HUDEP-2 (cell line): ENCODE results near the gene RIN3.
A peak's percentile ranks its signal among the peaks of the same experiment; 100 is the strongest.

ENCODE experiments used
- DNase-seq, 76 experiments: peaks; one replicate each; lab custom pipeline; 2025; ENCODE audit not compliant: unreplicated experiment in 76 of 76; lab: John Stamatoyannopoulos, UW

The RIN3 gene

GRCh38 chr14:92680781-92681650 lies 167.4 kb downstream of the RIN3 start:
- peak in 62 of 76 experiments; percentile 6 to 72 (median 42) for DNase-seq

- DNase-seq, result no peak
Observed at GRCh38 chr14:92683041-92683440, 169.5 kb downstream of the RIN3 start.

GRCh38 chr14:92684801-92685560 lies 171.4 kb downstream of the RIN3 start:
- peak in 6 of 76 experiments; percentile 2 to 31 (median 14) for DNase-seq

GRCh38 chr14:92685784-92686355 lies 172.3 kb downstream of the RIN3 start:
- DNase-seq, result no peak

GRCh38 chr14:92686411-92686899 lies 172.9 kb downstream of the RIN3 start:
- no peak for DNase-seq

- peak in 51 of 76 experiments; percentile 4 to 63 (median 31) for DNase-seq
Observed at GRCh38 chr14:92686900-92687427, 173.4 kb downstream of the RIN3 start.

GRCh38 chr14:92687681-92688433 lies 174.3 kb downstream of the RIN3 start:
- no peak for DNase-seq

- no peak for DNase-seq
Observed at GRCh38 chr14:92688434-92689375, 175.1 kb downstream of the RIN3 start.

GRCh38 chr14:92690171-92691011 lies 176.8 kb downstream of the RIN3 start:
- peak in 35 of 76 experiments; percentile 2 to 47 (median 13) for DNase-seq

GRCh38 chr14:92692822-92693226 lies 179.2 kb downstream of the RIN3 start:
- DNase-seq, result peak in 8 of 76 experiments; percentile 4 to 37 (median 14)

- DNase-seq, result no peak
Observed at GRCh38 chr14:92693998-92694795, 180.6 kb downstream of the RIN3 start.

GRCh38 chr14:92694807-92695206 lies 181.2 kb downstream of the RIN3 start:
- DNase-seq, result no peak

- no peak for DNase-seq
Observed at GRCh38 chr14:92695562-92695961, 182.0 kb downstream of the RIN3 start.

GRCh38 chr14:92696366-92696765 lies 182.8 kb downstream of the RIN3 start:
- no peak for DNase-seq

- DNase-seq, result no peak
Observed at GRCh38 chr14:92698393-92698792, 184.8 kb downstream of the RIN3 start.

GRCh38 chr14:92701826-92702225 lies 188.2 kb downstream of the RIN3 start:
- DNase-seq, result no peak

- DNase-seq, result no peak
Observed at GRCh38 chr14:92702441-92702918, 188.9 kb downstream of the RIN3 start.
